WTC11 (cell line): ENCODE measurements around the gene TASP1. TPM values are rescaled to one million over a fixed set of nuclear protein-coding genes. Genes with fewer than 3 reads are reported as not detected.

Experiments used
- ATAC-seq: fragments of 200-7000 bp; cut with Tn5 transposase; 2 replicates; pipeline ENCODE4 v1.10.0; 2021; ENCODE audit warnings: mild to moderate bottlenecking, moderate library complexity
- CTCF ChIA-PET: fragments of 300-600 bp; sonication (Branson Sonifier 250); formaldehyde crosslinking; loops from one replicate; lab custom pipeline; 2021; ENCODE audit warnings: antibody characterized with exemption; lab: Charles Lee
- POLR2A ChIA-PET: fragments of 350-600 bp; sonication (Branson Sonifier 250); formaldehyde crosslinking; loops from one replicate; lab custom pipeline; 2021; ENCODE audit warnings: antibody characterized with exemption; lab: Charles Lee
- DNase-seq: peaks from one replicate; pipeline ENCODE4 v3.0.0; 2021; ENCODE audit warnings: low spot score
- H3K27ac Mint-ChIP-seq: 2 replicates; pipeline ENCODE4 v1.8.0; 2021; ENCODE audit warnings: mixed read lengths
- H3K27me3 Mint-ChIP-seq: 2 replicates; pipeline ENCODE4 v1.8.0; 2021; ENCODE audit warnings: low read depth, mild to moderate bottlenecking, moderate library complexity, mixed read lengths
- H3K36me3 Mint-ChIP-seq: 2 replicates; pipeline ENCODE4 v1.8.0; 2021; ENCODE audit warnings: mixed read lengths
- H3K4me1 Mint-ChIP-seq: 2 replicates; pipeline ENCODE4 v1.8.0; 2022; ENCODE audit warnings: mixed read lengths
- H3K4me3 Mint-ChIP-seq: 2 replicates; pipeline ENCODE4 v1.8.0; 2021; ENCODE audit warnings: mild to moderate bottlenecking, moderate library complexity, mixed read lengths
- H3K9me3 Mint-ChIP-seq: 2 replicates; pipeline ENCODE4 v1.8.0; 2021; ENCODE audit warnings: mixed read lengths
- CBFB ChIP-seq: sonication (generic); formaldehyde crosslinking; IDR thresholded peaks from 2 replicates; pipeline ENCODE4 v1.8.1; 2022; ENCODE audit warnings: mild to moderate bottlenecking, low read depth, missing genetic modification reagents
- CREM ChIP-seq: sonication (generic); formaldehyde crosslinking; IDR thresholded peaks from 2 replicates; pipeline ENCODE4 v1.8.1; 2022; ENCODE audit warnings: mild to moderate bottlenecking, missing genetic modification reagents, moderate library complexity
- HMGA2 ChIP-seq: fragments of 250-450 bp; sonication (Bioruptor Pico); IDR thresholded peaks from 2 replicates; pipeline ENCODE4 v1.4.0; 2021; ENCODE audit warnings: mild to moderate bottlenecking, moderate library complexity
- JUN ChIP-seq: sonication (generic); formaldehyde crosslinking; IDR thresholded peaks from 2 replicates; pipeline ENCODE4 v1.8.0; 2023; ENCODE audit warnings: mild to moderate bottlenecking, missing genetic modification reagents
- NFATC4 ChIP-seq: fragments of 250-450 bp; sonication (Bioruptor Pico); IDR thresholded peaks from 2 replicates; pipeline ENCODE4 v1.9.0; 2021; ENCODE audit warnings: mild to moderate bottlenecking
- NR3C1 ChIP-seq: sonication (generic); formaldehyde crosslinking; conservative IDR thresholded peaks from 2 replicates; pipeline ENCODE4 v1.8.1; 2023; ENCODE audit warnings: low read depth, mild to moderate bottlenecking, missing genetic modification reagents
- OVOL2 ChIP-seq: fragments of 250-450 bp; sonication (Bioruptor Pico); IDR thresholded peaks from 2 replicates; pipeline ENCODE4 v1.9.0; 2021; ENCODE audit warnings: mild to moderate bottlenecking, borderline replicate concordance
- RELA ChIP-seq: sonication (generic); formaldehyde crosslinking; IDR thresholded peaks from 2 replicates; pipeline ENCODE4 v1.8.1; 2022; ENCODE audit warnings: missing genetic modification reagents, mild to moderate bottlenecking, borderline replicate concordance
- TP53 ChIP-seq: sonication (generic); formaldehyde crosslinking; IDR thresholded peaks from 2 replicates; pipeline ENCODE4 v1.8.1; 2023; ENCODE audit warnings: mild to moderate bottlenecking, missing genetic modification reagents
- ZNF121 ChIP-seq: sonication (generic); formaldehyde crosslinking; IDR thresholded peaks from 2 replicates; pipeline ENCODE4 v1.8.0; 2023; ENCODE audit warnings: missing genetic modification reagents
- ZNF232 ChIP-seq: sonication (generic); formaldehyde crosslinking; IDR thresholded peaks from 2 replicates; pipeline ENCODE4 v1.8.0; 2022; ENCODE audit warnings: mild to moderate bottlenecking, missing genetic modification reagents
- ZNF671 ChIP-seq: fragments of 250-450 bp; sonication (Bioruptor Pico); IDR thresholded peaks from 2 replicates; pipeline ENCODE4 v1.8.0; 2021; ENCODE audit warnings: mild to moderate bottlenecking
- total RNA-seq: library from RNA; stranded (reverse); gene quantifications from 3 replicates; pipeline ENCODE4 v1.2.3, GENCODE V29; 2021
- TF ChIP-seq, protein P1 (sequence below): sonication (generic); formaldehyde crosslinking; conservative IDR thresholded peaks from 2 replicates; pipeline ENCODE4 v1.8.1; 2022; ENCODE audit warnings: mild to moderate bottlenecking, missing genetic modification reagents
- TF ChIP-seq, protein P2 (sequence below): fragments of 200-600 bp; IDR thresholded peaks from 2 replicates; pipeline ENCODE4 v1.8.0; 2022; ENCODE audit warnings: antibody characterized with exemption
- TF ChIP-seq, protein P3 (sequence below): sonication (generic); formaldehyde crosslinking; IDR thresholded peaks from 2 replicates; pipeline ENCODE4 v1.8.0; 2022; ENCODE audit warnings: mild to moderate bottlenecking, missing genetic modification reagents
- TF ChIP-seq, protein P4 (sequence below): sonication (generic); formaldehyde crosslinking; IDR thresholded peaks from 2 replicates; pipeline ENCODE4 v1.8.0; 2023; ENCODE audit warnings: missing genetic modification reagents
- TF ChIP-seq, protein P5 (sequence below): sonication (generic); formaldehyde crosslinking; IDR thresholded peaks from 2 replicates; pipeline ENCODE4 v1.8.1; 2023; ENCODE audit warnings: mild to moderate bottlenecking, moderate library complexity, missing genetic modification reagents
- TF ChIP-seq, protein P6 (sequence below): sonication (generic); formaldehyde crosslinking; IDR thresholded peaks from 2 replicates; pipeline ENCODE4 v1.8.0; 2023; ENCODE audit warnings: mild to moderate bottlenecking, missing genetic modification reagents

The TASP1 gene
- total RNA-seq, 1 experiment from 2014 or later, result 12.4 TPM

DNA sequence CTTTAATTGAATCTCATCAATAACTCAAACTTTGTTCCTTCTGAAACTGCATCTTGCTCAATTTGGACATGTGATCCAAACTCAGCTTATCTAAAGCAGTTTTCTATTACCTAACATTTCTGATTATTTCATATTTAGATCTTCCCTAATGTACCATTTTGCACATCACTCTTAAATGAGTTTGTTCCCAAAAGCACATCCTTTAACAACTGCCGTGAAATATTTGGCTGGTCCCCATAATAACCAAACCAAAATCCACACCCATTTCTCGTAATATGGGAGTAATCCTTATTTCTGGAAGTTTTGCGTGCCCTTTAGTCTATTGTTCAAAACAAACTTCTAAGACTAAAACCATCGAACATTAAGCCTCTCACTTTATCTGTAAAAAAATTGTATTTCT, 94.9 kb downstream of the TASP1 start:
- no peaks in the 10 kb centered on the region for H3K27me3 Mint-ChIP-seq
- ChIA-PET CTCF (interaction anchor here (6.2 kb wide), 1 partner anchor 221 kb away, joined by 153 read pairs; no protein-coding TSS in a partner anchor), POLR2A (no interaction called here)
- H3K9me3 Mint-ChIP-seq, result no peaks in the 10 kb centered on the region
- TF ChIP-seq NFATC4 (CRISPR knock-in tag), result no peak
- TF ChIP-seq, protein P1, sequence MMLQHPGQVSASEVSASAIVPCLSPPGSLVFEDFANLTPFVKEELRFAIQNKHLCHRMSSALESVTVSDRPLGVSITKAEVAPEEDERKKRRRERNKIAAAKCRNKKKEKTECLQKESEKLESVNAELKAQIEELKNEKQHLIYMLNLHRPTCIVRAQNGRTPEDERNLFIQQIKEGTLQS (CRISPR knock-in tag), result no peak
- no peak for TF ChIP-seq CBFB (CRISPR knock-in tag)
- TF ChIP-seq ZNF232 (CRISPR knock-in tag), result no peak
- TF ChIP-seq, protein P2, sequence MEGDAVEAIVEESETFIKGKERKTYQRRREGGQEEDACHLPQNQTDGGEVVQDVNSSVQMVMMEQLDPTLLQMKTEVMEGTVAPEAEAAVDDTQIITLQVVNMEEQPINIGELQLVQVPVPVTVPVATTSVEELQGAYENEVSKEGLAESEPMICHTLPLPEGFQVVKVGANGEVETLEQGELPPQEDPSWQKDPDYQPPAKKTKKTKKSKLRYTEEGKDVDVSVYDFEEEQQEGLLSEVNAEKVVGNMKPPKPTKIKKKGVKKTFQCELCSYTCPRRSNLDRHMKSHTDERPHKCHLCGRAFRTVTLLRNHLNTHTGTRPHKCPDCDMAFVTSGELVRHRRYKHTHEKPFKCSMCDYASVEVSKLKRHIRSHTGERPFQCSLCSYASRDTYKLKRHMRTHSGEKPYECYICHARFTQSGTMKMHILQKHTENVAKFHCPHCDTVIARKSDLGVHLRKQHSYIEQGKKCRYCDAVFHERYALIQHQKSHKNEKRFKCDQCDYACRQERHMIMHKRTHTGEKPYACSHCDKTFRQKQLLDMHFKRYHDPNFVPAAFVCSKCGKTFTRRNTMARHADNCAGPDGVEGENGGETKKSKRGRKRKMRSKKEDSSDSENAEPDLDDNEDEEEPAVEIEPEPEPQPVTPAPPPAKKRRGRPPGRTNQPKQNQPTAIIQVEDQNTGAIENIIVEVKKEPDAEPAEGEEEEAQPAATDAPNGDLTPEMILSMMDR, result no peak
- TF ChIP-seq ZNF121 (CRISPR knock-in tag), result no peak
- TF ChIP-seq, protein P3, sequence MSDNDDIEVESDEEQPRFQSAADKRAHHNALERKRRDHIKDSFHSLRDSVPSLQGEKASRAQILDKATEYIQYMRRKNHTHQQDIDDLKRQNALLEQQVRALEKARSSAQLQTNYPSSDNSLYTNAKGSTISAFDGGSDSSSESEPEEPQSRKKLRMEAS (CRISPR knock-in tag), result no peak
- TF ChIP-seq TP53 (CRISPR knock-in tag), result no peak
- no peak for TF ChIP-seq ZNF671
- no peak for TF ChIP-seq OVOL2
- TF ChIP-seq, protein P4, sequence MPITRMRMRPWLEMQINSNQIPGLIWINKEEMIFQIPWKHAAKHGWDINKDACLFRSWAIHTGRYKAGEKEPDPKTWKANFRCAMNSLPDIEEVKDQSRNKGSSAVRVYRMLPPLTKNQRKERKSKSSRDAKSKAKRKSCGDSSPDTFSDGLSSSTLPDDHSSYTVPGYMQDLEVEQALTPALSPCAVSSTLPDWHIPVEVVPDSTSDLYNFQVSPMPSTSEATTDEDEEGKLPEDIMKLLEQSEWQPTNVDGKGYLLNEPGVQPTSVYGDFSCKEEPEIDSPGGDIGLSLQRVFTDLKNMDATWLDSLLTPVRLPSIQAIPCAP (CRISPR knock-in tag), result no peak
- no peak for TF ChIP-seq JUN (CRISPR knock-in tag)
- TF ChIP-seq NR3C1, result no peak
- no peak for TF ChIP-seq HMGA2 (CRISPR knock-in tag)
- TF ChIP-seq, protein P5, sequence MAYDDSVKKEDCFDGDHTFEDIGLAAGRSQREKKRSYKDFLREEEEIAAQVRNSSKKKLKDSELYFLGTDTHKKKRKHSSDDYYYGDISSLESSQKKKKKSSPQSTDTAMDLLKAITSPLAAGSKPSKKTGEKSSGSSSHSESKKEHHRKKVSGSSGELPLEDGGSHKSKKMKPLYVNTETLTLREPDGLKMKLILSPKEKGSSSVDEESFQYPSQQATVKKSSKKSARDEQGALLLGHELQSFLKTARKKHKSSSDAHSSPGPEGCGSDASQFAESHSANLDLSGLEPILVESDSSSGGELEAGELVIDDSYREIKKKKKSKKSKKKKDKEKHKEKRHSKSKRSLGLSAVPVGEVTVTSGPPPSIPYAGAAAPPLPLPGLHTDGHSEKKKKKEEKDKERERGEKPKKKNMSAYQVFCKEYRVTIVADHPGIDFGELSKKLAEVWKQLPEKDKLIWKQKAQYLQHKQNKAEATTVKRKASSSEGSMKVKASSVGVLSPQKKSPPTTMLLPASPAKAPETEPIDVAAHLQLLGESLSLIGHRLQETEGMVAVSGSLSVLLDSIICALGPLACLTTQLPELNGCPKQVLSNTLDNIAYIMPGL (CRISPR knock-in tag), result no peak
- TF ChIP-seq CREM (CRISPR knock-in tag), result no peak
- TF ChIP-seq, protein P6, sequence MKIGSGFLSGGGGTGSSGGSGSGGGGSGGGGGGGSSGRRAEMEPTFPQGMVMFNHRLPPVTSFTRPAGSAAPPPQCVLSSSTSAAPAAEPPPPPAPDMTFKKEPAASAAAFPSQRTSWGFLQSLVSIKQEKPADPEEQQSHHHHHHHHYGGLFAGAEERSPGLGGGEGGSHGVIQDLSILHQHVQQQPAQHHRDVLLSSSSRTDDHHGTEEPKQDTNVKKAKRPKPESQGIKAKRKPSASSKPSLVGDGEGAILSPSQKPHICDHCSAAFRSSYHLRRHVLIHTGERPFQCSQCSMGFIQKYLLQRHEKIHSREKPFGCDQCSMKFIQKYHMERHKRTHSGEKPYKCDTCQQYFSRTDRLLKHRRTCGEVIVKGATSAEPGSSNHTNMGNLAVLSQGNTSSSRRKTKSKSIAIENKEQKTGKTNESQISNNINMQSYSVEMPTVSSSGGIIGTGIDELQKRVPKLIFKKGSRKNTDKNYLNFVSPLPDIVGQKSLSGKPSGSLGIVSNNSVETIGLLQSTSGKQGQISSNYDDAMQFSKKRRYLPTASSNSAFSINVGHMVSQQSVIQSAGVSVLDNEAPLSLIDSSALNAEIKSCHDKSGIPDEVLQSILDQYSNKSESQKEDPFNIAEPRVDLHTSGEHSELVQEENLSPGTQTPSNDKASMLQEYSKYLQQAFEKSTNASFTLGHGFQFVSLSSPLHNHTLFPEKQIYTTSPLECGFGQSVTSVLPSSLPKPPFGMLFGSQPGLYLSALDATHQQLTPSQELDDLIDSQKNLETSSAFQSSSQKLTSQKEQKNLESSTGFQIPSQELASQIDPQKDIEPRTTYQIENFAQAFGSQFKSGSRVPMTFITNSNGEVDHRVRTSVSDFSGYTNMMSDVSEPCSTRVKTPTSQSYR (CRISPR knock-in tag), result no peak
- ATAC-seq (no peak), DNase-seq (no peak)
- no peaks in the 10 kb centered on the region for H3K36me3 Mint-ChIP-seq
- H3K27ac Mint-ChIP-seq, result no peak overlapping the region
- peaks cover 8% of the 10 kb centered on the region for H3K4me1 Mint-ChIP-seq
- H3K4me3 Mint-ChIP-seq, result no peak overlapping the region

DNA sequence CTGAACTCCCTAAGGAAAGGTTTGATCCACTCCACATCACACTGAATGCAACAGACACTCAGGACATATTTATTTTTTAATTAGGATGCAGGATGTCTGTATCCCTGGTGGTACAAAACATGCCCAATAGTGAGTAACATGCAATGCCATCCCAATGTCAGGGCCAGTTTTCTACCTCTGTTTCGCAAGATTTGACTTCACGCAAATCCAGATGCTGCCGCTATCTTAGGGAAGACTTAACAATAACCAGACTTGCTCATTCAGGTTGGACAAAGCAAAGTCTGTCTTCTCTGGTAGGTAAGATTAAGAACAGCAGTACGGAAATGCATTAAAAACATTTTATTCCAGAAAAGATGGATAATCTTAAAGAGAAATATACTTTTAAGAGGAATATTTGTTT, 103.1 kb downstream of the TASP1 start:
- ChIA-PET POLR2A (no interaction called here), CTCF (no interaction called here)
- DNase-seq, result no peak
- no peaks in the 10 kb centered on the region for H3K36me3 Mint-ChIP-seq
- no peak overlapping the region for H3K4me3 Mint-ChIP-seq
- no peaks in the 10 kb centered on the region for H3K9me3 Mint-ChIP-seq
- TF ChIP-seq RELA (CRISPR knock-in tag), result no peak
- no peak for ATAC-seq
- H3K27ac Mint-ChIP-seq, result no peak overlapping the region
- no peaks in the 10 kb centered on the region for H3K27me3 Mint-ChIP-seq
- peaks cover 10% of the 10 kb centered on the region for H3K4me1 Mint-ChIP-seq
